ENCODE data around the gene SLC19A1. TPM values are rescaled to one million over a fixed set of nuclear protein-coding genes. Genes with fewer than 3 reads are reported as not detected.
"Not testable (repeated sequence)": the region's sequence is repeated elsewhere in the genome, so short reads cannot be mapped to it uniquely, and the experiment has no call there.

Gene SLC19A1
- total RNA-seq, 1 donor from 2014 or later, result 11.0 TPM

DNA sequence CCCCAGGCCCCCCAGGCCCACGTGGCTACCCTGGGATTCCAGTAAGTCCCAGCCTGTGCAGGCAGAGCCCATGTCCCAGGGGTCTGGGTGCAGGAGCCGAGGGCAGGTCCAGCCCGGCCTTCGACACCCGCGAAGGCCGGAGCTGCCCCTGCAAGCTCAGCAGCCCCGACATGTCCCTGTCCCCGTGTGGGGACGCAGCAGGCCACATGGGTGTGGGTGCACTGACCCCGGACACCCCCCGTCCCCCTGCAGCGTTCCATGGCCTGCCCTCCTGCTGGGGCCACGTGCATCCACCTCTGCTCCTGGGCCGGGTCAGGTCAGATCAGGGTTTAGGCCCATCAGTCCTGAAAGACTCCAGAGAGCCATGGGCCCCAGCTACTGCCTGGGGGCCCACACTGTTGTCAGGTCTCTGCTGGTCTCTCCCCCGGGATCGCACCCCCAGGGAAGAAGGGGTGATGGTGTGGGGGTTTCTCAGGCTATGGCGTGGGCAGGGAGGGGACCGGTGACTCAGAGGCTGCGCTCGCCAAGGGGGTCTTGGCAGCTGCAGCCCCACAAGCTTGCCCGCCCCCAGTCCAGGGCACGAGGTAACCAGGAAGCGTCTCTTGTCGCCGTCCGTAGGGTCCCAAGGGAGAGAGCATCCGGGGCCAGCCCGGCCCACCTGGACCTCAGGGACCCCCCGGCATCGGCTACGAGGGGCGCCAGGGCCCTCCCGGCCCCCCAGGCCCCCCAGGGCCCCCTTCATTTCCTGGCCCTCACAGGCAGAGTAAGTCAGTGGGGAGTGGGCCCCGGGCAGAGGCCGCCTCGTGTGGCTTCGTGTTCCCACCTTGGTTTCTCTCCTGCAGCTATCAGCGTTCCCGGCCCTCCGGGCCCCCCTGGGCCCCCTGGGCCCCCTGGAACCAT, 37.5 kb downstream of the SLC19A1 start:
- no peaks in the 10 kb centered on the region for H3K9me3 Mint-ChIP-seq (ENCODE audit: unreplicated experiment)
- no peaks in the 10 kb centered on the region for H3K27me3 Mint-ChIP-seq (ENCODE audit: unreplicated experiment)
- H3K4me1 Mint-ChIP-seq (ENCODE audit: unreplicated experiment), result no peaks in the 10 kb centered on the region
- no peak for DNase-seq (ENCODE audit: extremely low spot score, unreplicated experiment)
- H3K36me3 Mint-ChIP-seq (ENCODE audit: unreplicated experiment), result peaks cover 10% of the 10 kb centered on the region
- TF ChIP-seq, protein P1, sequence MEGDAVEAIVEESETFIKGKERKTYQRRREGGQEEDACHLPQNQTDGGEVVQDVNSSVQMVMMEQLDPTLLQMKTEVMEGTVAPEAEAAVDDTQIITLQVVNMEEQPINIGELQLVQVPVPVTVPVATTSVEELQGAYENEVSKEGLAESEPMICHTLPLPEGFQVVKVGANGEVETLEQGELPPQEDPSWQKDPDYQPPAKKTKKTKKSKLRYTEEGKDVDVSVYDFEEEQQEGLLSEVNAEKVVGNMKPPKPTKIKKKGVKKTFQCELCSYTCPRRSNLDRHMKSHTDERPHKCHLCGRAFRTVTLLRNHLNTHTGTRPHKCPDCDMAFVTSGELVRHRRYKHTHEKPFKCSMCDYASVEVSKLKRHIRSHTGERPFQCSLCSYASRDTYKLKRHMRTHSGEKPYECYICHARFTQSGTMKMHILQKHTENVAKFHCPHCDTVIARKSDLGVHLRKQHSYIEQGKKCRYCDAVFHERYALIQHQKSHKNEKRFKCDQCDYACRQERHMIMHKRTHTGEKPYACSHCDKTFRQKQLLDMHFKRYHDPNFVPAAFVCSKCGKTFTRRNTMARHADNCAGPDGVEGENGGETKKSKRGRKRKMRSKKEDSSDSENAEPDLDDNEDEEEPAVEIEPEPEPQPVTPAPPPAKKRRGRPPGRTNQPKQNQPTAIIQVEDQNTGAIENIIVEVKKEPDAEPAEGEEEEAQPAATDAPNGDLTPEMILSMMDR (IDR thresholded peaks at IDR 0.05), result no peak
- H3K4me3 Mint-ChIP-seq (ENCODE audit: unreplicated experiment), result no peak overlapping the region
- no peak overlapping the region for H3K27ac Mint-ChIP-seq (ENCODE audit: unreplicated experiment)

DNA sequence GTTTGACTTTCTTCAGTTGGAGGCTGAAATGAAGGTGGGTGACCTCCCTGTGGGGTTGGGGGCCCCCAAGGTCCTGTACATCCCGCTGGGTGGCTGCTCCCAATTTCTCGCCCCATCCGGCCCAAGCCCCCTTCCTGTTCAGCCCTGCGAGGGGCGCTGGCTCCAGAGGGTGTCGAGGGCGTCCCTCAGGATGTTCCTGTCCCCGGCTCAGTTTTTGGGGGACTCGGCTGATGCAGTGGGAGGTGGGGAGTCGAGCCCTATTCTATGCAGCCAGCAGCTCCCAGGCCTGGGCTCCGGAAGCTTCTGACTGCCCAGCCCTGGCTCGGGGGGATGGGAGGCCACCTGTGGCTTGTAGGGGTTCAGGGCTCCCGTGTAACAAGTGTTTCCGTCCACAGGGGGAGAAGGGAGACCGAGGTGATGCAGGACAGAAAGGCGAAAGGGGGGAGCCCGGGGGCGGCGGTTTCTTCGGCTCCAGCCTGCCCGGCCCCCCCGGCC, 38.2 kb downstream of the SLC19A1 start:
- H3K36me3 Mint-ChIP-seq (ENCODE audit: unreplicated experiment), result peaks cover 14% of the 10 kb centered on the region
- no peak for DNase-seq (ENCODE audit: extremely low spot score, unreplicated experiment)
- no peaks in the 10 kb centered on the region for H3K27me3 Mint-ChIP-seq (ENCODE audit: unreplicated experiment)
- no peak overlapping the region for H3K4me3 Mint-ChIP-seq (ENCODE audit: unreplicated experiment)
- H3K9me3 Mint-ChIP-seq (ENCODE audit: unreplicated experiment), result no peaks in the 10 kb centered on the region
- H3K4me1 Mint-ChIP-seq (ENCODE audit: unreplicated experiment), result no peaks in the 10 kb centered on the region
- TF ChIP-seq, protein P1 (IDR thresholded peaks at IDR 0.05), result no peak
- no peak overlapping the region for H3K27ac Mint-ChIP-seq (ENCODE audit: unreplicated experiment)

DNA sequence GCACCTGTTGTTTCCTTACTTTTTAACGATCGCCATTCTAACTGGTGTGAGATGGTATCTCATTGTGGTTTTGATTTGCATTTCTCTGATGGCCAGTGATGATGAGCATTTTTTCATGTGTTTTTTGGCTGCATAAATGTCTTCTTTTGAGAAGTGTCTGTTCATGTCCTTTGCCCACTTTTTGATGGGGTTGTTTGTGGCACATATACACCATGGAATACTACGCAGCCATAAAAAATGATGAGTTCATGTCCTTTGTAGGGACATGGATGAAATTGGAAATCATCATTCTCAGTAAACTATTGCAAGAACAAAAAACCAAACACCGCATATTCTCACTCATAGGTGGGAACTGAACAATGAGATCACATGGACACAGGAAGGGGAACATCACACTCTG, 39.0 kb downstream of the SLC19A1 start:
- not testable (repeated sequence) for H3K4me1 Mint-ChIP-seq (ENCODE audit: unreplicated experiment); H3K27ac Mint-ChIP-seq (ENCODE audit: unreplicated experiment); H3K9me3 Mint-ChIP-seq (ENCODE audit: unreplicated experiment); DNase-seq (ENCODE audit: extremely low spot score, unreplicated experiment); H3K27me3 Mint-ChIP-seq (ENCODE audit: unreplicated experiment); H3K4me3 Mint-ChIP-seq (ENCODE audit: unreplicated experiment)
- peaks cover 21% of the 10 kb centered on the region for H3K36me3 Mint-ChIP-seq (ENCODE audit: unreplicated experiment)

DNA sequence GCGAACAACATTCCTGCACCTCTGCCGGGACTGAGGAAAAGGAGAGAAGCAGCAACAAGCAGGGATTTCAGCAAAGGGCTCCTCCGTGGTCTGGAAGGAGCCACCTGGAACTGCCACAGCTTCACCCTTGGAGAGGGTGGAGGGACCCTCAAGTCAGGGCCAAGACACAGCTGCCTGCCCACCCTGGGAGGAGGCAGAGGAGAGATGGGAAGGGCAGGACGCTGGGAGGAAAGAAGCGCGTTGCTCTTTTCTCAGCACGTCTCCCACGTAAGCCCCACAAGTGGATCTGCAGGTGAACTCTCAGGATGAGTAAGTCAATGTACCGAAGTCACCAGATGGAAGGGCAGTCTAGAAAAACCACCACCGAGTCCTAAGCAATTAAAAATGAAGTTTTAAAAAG, 39.6 kb downstream of the SLC19A1 start:
- DNase-seq (ENCODE audit: extremely low spot score, unreplicated experiment), result no peak
- Mint-ChIP-seq H3K27me3 (ENCODE audit: unreplicated experiment) (no peaks in the 10 kb centered on the region), H3K9me3 (ENCODE audit: unreplicated experiment) (no peaks in the 10 kb centered on the region), H3K4me1 (ENCODE audit: unreplicated experiment) (no peaks in the 10 kb centered on the region), H3K4me3 (ENCODE audit: unreplicated experiment) (no peak overlapping the region), H3K27ac (ENCODE audit: unreplicated experiment) (no peak overlapping the region), H3K36me3 (ENCODE audit: unreplicated experiment) (peaks cover 20% of the 10 kb centered on the region)
- TF ChIP-seq, protein P1 (IDR thresholded peaks at IDR 0.05), result no peak

DNA sequence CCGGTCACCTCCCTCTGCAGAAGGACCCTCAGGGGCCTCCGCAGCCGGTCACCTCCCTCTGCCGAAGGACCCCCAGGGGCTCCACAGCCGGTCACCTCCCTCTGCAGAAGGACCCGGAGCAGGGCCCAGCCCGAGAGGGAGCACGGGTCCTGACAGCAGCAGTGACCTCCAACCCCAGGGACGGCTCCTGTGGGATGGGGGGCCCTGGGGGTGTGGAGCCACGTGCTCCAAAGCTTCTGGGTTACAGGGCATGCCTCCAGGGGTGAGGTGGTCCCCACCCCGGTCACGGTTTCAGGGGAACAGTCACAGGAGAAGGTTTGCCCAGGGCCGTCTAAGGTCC, 40.3 kb downstream of the SLC19A1 start:
- Mint-ChIP-seq H3K27me3 (ENCODE audit: unreplicated experiment) (no peaks in the 10 kb centered on the region), H3K4me3 (ENCODE audit: unreplicated experiment) (no peak overlapping the region), H3K9me3 (ENCODE audit: unreplicated experiment) (no peaks in the 10 kb centered on the region), H3K36me3 (ENCODE audit: unreplicated experiment) (peaks cover 22% of the 10 kb centered on the region), H3K4me1 (ENCODE audit: unreplicated experiment) (no peaks in the 10 kb centered on the region), H3K27ac (ENCODE audit: unreplicated experiment) (no peak overlapping the region)
- DNase-seq (ENCODE audit: extremely low spot score, unreplicated experiment), result no peak
- TF ChIP-seq, protein P1 (IDR thresholded peaks at IDR 0.05), result no peak

DNA sequence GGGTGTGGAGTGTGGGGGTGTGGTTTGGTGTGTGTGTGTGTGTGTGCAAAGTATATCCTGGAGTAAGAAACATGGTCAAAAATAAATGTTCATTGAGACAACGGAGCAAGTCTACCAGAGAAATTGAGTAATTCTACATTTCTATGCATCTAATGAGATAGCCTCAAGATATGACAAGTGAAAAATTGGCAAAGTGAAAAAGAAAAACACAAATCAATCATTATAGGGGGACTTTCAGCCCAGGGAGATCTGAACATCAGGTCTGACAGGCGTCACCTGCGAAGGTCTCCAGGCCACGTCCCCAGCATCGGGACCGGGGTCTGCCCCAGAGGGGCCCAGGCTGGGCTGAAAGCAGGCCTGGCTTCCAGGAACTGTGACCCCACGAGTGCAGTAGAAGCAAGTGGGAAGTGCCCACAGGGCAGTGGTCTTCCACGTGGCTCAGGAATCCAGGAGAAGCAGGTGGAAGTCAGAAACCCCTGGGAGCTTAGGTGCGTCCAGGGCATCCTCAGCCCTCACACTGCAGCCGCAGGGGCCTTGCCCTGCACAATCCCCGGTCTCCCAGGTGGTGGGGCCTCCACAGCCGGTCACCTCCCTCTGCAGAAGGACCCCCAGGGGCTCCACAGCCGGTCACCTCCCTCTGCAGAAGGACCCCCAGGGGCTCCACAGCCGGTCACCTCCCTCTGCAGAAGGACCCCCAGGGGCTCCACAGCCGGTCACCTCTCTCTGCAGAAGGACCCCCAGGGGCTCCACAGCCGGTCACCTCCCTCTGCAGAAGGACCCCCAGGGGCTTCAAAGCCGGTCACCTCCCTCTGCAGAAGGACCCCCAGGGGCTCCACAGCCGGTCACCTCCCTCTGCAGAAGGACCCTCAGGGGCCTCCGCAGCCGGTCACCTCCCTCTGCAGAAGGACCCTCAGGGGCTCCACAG, 40.9 kb downstream of the SLC19A1 start:
- not testable (repeated sequence) for H3K9me3 Mint-ChIP-seq (ENCODE audit: unreplicated experiment); H3K27ac Mint-ChIP-seq (ENCODE audit: unreplicated experiment); H3K4me1 Mint-ChIP-seq (ENCODE audit: unreplicated experiment); H3K4me3 Mint-ChIP-seq (ENCODE audit: unreplicated experiment); H3K27me3 Mint-ChIP-seq (ENCODE audit: unreplicated experiment); DNase-seq (ENCODE audit: extremely low spot score, unreplicated experiment)
- peaks cover 23% of the 10 kb centered on the region for H3K36me3 Mint-ChIP-seq (ENCODE audit: unreplicated experiment)
